ENCODE measurements around the gene VWA5B1. TPM values are rescaled to one million over a fixed set of nuclear protein-coding genes. Genes with fewer than 3 reads are reported as not detected.
A peak's percentile ranks its signal among the peaks of the same experiment; 100 is the strongest.

Gene VWA5B1
- total RNA-seq, 1 donor, result not detected

GRCh38 chr1:20320704-20321103 lies 30.0 kb downstream of the VWA5B1 start:
- Histone ChIP-seq H3K9me3 (ENCODE audit: low read depth, low read length) (no peaks in the 10 kb centered on the region), H3K27me3 (ENCODE audit: insufficient read depth, low read length) (peaks cover 6% of the 10 kb centered on the region), H3K4me2 (ENCODE audit: insufficient read depth, low read length) (no peak overlapping the region), H3K27ac (ENCODE audit: low read depth, low read length) (no peak overlapping the region), H2AFZ (ENCODE audit: low read length) (no peak overlapping the region), H3K4me3 (ENCODE audit: insufficient read depth, low read length) (no peak overlapping the region), H4K20me1 (ENCODE audit: insufficient read depth, low read length) (no peaks in the 10 kb centered on the region), H3K4me1 (ENCODE audit: insufficient read depth, low read length) (peaks cover 8% of the 10 kb centered on the region), H3K36me3 (ENCODE audit: insufficient read depth, low read length) (no peaks in the 10 kb centered on the region), H3K79me2 (ENCODE audit: insufficient read depth, low read length) (no peaks in the 10 kb centered on the region)
- TF ChIP-seq CTCF (IDR thresholded peaks at IDR 0.05; ENCODE audit: extremely low read depth, low read depth, low read length), result no peak
- peak; percentile 26 for DNase-seq (ENCODE audit: insufficient read length, low spot score, missing footprints)

- peak; percentile 25 for DNase-seq (ENCODE audit: insufficient read length, low spot score, missing footprints)
- TF ChIP-seq CTCF (IDR thresholded peaks at IDR 0.05; ENCODE audit: extremely low read depth, low read depth, low read length), result no peak
- Histone ChIP-seq H3K79me2 (ENCODE audit: insufficient read depth, low read length) (no peaks in the 10 kb centered on the region), H3K4me2 (ENCODE audit: insufficient read depth, low read length) (no peak overlapping the region), H4K20me1 (ENCODE audit: insufficient read depth, low read length) (no peaks in the 10 kb centered on the region), H3K27ac (ENCODE audit: low read depth, low read length) (no peak overlapping the region), H3K4me3 (ENCODE audit: insufficient read depth, low read length) (no peak overlapping the region), H3K9me3 (ENCODE audit: low read depth, low read length) (no peaks in the 10 kb centered on the region), H3K36me3 (ENCODE audit: insufficient read depth, low read length) (no peaks in the 10 kb centered on the region), H3K27me3 (ENCODE audit: insufficient read depth, low read length) (peaks cover 2% of the 10 kb centered on the region), H3K4me1 (ENCODE audit: insufficient read depth, low read length) (peaks cover 8% of the 10 kb centered on the region), H2AFZ (ENCODE audit: low read length) (no peak overlapping the region)
Measured at GRCh38 chr1:20321573-20321972, 30.9 kb downstream of the VWA5B1 start.

GRCh38 chr1:20322081-20322824 lies 31.6 kb downstream of the VWA5B1 start:
- H3K4me2 ChIP-seq (ENCODE audit: insufficient read depth, low read length), result no peak overlapping the region

More at GRCh38 chr1:20322081-20322824, 31.6 kb downstream of the VWA5B1 start:
- no peaks in the 10 kb centered on the region for H3K9me3 ChIP-seq (ENCODE audit: low read depth, low read length)
- DNase-seq (ENCODE audit: insufficient read length, low spot score, missing footprints), result peak; percentile 36
- no peaks in the 10 kb centered on the region for H4K20me1 ChIP-seq (ENCODE audit: insufficient read depth, low read length)
- peaks cover 8% of the 10 kb centered on the region for H3K4me1 ChIP-seq (ENCODE audit: insufficient read depth, low read length)
- H2AFZ ChIP-seq (ENCODE audit: low read length), result no peak overlapping the region
- no peak overlapping the region for H3K27ac ChIP-seq (ENCODE audit: low read depth, low read length)
- TF ChIP-seq CTCF (IDR thresholded peaks at IDR 0.05; ENCODE audit: extremely low read depth, low read depth, low read length), result no peak
- no peaks in the 10 kb centered on the region for H3K79me2 ChIP-seq (ENCODE audit: insufficient read depth, low read length)
- H3K36me3 ChIP-seq (ENCODE audit: insufficient read depth, low read length), result no peaks in the 10 kb centered on the region
- H3K4me3 ChIP-seq (ENCODE audit: insufficient read depth, low read length), result no peak overlapping the region
- peaks cover 7% of the 10 kb centered on the region for H3K27me3 ChIP-seq (ENCODE audit: insufficient read depth, low read length)

Measured in osteoblast (primary cell).